Coronary artery (tissue), 2 donors: ENCODE data around the gene OR51Q1.

ENCODE experiments used
- DNase-seq: peaks from one replicate; pipeline ENCODE4 v3.0.0-alpha.2; 2017; ENCODE audit warnings: low spot score
- H3K27ac ChIP-seq, 2 donors: fragments of 200-600 bp; sonication (generic); one replicate each; pipeline ENCODE4 v1.5.1; 2016 to 2019
- H3K4me3 ChIP-seq: fragments of 200-600 bp; sonication (generic); 2 replicates; pipeline ENCODE4 v1.5.1; 2016; ENCODE audit warnings: mild to moderate bottlenecking, moderate library complexity
- TF ChIP-seq, protein P1 (sequence below): fragments of 200-600 bp; sonication (generic); IDR thresholded peaks from one replicate; pipeline ENCODE4 v1.5.1; 2019; ENCODE audit warnings: antibody characterized with exemption

The OR51Q1 gene

DNA sequence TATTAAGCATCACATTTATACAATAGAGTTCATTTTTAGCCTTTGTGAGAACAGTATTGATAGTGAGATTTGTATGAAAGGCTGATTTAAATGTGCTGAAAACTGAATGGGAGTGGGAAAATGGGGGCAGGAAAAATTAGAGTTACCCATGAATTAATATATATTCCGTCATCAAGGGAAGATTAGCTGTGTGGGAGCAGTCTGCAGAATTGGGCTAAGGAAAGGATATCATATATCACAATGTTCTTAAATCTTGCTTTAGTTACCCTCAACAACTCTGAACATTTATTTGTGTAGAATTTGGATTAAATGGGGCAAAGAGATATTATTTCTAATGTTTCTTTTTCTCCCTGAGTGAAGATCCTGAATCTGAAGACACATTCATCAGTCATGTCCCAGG is at the start of gene OR51Q1:
TSS of gene OR51Q1 (plus strand) at position 301 of the 400 bp plus-strand sequence. CDS start at position 391, 90 bp downstream.
- Histone ChIP-seq H3K4me3 (no peak within 1 kb of the TSS), H3K27ac (no peak within 1 kb of the TSS)
- DNase-seq: no peak
- TF ChIP-seq, protein P1, sequence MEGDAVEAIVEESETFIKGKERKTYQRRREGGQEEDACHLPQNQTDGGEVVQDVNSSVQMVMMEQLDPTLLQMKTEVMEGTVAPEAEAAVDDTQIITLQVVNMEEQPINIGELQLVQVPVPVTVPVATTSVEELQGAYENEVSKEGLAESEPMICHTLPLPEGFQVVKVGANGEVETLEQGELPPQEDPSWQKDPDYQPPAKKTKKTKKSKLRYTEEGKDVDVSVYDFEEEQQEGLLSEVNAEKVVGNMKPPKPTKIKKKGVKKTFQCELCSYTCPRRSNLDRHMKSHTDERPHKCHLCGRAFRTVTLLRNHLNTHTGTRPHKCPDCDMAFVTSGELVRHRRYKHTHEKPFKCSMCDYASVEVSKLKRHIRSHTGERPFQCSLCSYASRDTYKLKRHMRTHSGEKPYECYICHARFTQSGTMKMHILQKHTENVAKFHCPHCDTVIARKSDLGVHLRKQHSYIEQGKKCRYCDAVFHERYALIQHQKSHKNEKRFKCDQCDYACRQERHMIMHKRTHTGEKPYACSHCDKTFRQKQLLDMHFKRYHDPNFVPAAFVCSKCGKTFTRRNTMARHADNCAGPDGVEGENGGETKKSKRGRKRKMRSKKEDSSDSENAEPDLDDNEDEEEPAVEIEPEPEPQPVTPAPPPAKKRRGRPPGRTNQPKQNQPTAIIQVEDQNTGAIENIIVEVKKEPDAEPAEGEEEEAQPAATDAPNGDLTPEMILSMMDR: no peak

GRCh38 chr11:5380740-5381342 is 41.1 kb upstream of the OR51Q1 start:
- no peak for DNase-seq
- Histone ChIP-seq H3K4me3 (no peak overlapping the region), H3K27ac (no peak overlapping the region)
- TF ChIP-seq, protein P1: peak; percentile 56

- Histone ChIP-seq H3K4me3 (no peak within 1 kb of the TSS), H3K27ac (no peak within 1 kb of the TSS)
- DNase-seq: no peak
- TF ChIP-seq, protein P1: no peak
These were observed 38.3 kb upstream of the OR51Q1 start, which contains the start of gene OR51M1 for GRCh38 chr11:5383576-5383975. OR51M1 (plus strand) TSS chr11:5383812; CDS start chr11:5389399, 5,587 bp downstream.

- Histone ChIP-seq H3K27ac (no peak overlapping the region), H3K4me3 (no peak overlapping the region)
- DNase-seq: no peak
- TF ChIP-seq, protein P1: no peak
These were observed 37.6 kb upstream of the OR51Q1 start for GRCh38 chr11:5384335-5384734.

DNA sequence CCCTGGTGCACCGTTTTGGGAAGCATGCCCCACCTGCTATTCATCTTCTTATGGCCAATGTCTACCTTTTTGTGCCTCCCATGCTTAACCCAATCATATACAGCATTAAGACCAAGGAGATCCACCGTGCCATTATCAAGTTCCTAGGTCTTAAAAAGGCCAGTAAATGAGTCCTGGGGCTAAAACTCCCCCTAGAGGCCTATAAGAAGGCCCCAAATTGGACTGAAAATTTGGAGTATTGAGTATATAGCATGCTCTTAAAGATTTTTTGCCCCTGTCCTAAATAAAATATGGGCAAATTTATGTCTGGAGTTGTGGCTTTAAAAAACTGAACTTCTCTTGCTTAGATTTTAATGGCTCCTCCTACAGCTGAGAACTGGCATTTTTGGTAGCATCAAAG is 31.7 kb upstream of the OR51Q1 start:
- Histone ChIP-seq H3K4me3 (no peak overlapping the region), H3K27ac (no peak overlapping the region)
- no peak for DNase-seq
- TF ChIP-seq, protein P1: no peak

GRCh38 chr11:5394091-5394490 is 27.8 kb upstream of the OR51Q1 start:
- H3K4me3 ChIP-seq: no peak overlapping the region
- H3K27ac ChIP-seq: no peak overlapping the region
- TF ChIP-seq, protein P1: no peak
- DNase-seq: no peak

DNA sequence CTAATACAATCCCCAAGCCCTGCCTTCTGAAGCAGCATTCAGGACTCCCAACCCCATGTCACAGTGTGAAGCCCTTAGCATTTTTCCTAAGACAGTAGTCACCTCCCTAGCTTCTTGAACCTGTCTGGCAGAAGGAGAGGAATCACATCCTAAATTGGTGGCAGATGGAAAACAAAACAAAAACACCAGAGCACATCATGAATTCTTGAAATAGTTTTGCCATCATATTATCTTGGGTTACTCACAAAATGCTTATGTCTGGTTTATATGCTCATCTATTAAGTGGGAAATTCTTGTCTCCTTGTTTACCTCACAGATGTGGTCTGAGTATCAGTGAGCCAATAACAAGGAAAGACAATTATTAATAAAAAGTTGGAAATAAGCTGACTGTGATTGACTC is 23.0 kb upstream of the OR51Q1 start:
- no peak overlapping the region for H3K27ac ChIP-seq
- H3K4me3 ChIP-seq: no peak overlapping the region
- TF ChIP-seq, protein P1: no peak
- DNase-seq: no peak
